Hepatocyte (in vitro differentiated cells): ENCODE data around the gene PLTP.

Experiments
- CTCF ChIP-seq: fragments of 200-600 bp; sonication (generic); IDR thresholded peaks from 2 replicates; pipeline ENCODE4 v1.5.1; 2016; ENCODE audit warnings: antibody characterized with exemption, mild to moderate bottlenecking; ENCODE audit not compliant: poor library complexity
- EZH2phosphoT487 ChIP-seq: fragments of 200-600 bp; sonication (generic); IDR thresholded peaks from one replicate; pipeline ENCODE4 v1.6.1; 2018; ENCODE audit warnings: antibody characterized with exemption, mild to moderate bottlenecking, low read depth, moderate library complexity; ENCODE audit not compliant: unreplicated experiment, severe bottlenecking

- TF ChIP-seq EZH2phosphoT487 = no peak
- TF ChIP-seq CTCF = no peak
These were observed 24.6 kb downstream of the PLTP start, which contains the start of gene SPATA25 for GRCh38 chr20:45887346-45887715.
